GM18868 (cell line): ENCODE results near the gene LRRC8E.
"Not testable (repeated sequence)": the region's sequence is repeated elsewhere in the genome, so short reads cannot be mapped to it uniquely, and the experiment has no call there.

Experiments
- ATAC-seq: cut with Tn5 transposase; IDR thresholded peaks from one replicate; pipeline ENCODE4 v1.9.1; 2021; ENCODE audit warnings: mild to moderate bottlenecking, moderate library complexity; ENCODE audit not compliant: unreplicated experiment

LRRC8E gene

DNA sequence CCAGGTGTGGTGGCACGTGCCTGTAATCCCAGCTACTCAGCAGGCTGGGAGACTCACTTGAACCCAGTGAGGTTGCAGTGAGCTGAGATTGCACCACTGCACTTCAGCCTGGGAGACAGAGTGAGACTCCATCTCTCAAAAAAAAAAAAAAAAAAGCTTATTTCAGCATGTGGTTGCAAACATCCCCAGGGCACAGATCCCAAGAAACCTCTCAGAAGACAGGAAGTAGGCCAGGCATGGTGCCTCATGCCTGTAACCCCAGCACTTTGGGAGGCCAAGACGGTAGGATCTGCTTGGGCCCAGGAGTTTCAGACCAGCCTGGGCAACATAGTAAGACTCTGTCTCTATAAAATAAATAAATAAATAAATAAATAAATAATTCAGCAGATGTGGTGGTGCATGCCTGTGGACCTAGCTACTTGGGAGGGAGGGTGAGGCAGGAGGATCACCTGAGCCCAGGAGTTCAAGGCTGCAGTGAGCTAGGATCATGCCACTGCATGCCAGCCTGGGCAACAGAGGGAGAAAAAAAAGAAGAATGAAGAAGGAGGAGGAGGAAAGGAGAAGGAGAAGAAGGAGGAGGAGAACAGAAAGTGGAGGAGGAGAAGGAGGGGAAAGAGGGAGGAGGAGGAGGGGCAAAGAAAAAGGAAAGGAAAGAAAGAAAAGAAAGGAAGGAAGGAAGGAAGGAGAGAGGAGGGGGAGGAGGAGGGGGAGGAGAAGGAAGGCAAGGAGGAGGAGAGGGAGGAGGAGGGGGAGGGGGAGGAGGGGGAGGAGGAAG is 4.3 kb upstream of the LRRC8E start:
- no peak for ATAC-seq

GRCh38 chr19:7885818-7886217 is 2.5 kb upstream of the LRRC8E start:
- no peak for ATAC-seq

DNA sequence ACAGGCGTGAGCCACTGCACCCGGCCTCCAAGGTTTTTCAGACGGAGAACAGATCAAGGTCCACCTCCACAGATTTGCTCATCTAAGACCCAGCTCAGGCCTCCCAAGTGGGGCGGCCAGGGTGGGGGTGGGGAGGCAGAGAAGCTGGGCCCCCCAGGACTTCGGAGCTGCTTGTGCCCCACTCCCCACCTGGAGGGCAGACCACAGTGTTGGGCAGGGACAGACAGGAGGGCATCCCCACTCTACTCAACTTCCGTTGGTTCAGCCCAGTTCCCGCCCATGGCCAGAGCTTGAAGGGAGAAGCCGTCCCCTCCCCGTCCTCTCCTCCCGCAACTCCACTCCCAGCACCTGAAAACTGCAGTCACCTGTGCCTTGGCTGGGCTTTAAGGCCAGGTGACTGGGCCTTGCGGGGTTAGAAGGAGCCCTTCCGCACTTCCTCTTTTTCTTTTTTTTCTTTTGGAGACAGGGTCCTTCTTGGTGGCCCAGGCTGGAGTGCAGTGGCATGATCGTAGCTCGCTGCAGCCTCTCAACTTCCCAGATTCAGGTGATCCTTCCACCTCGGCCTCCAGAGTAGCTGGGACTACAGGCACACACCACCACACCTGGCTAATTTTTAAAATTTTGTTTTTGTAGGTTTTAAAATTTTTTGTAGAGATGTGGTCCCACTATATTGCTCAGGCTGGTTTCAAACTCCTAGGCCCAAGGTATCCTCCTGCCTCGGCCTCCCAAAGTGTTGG is 734 bp upstream of the LRRC8E start:
- ATAC-seq = no peak

GRCh38 chr19:7888826-7889217 is 512 bp downstream of the LRRC8E start:
- no peak for ATAC-seq

DNA sequence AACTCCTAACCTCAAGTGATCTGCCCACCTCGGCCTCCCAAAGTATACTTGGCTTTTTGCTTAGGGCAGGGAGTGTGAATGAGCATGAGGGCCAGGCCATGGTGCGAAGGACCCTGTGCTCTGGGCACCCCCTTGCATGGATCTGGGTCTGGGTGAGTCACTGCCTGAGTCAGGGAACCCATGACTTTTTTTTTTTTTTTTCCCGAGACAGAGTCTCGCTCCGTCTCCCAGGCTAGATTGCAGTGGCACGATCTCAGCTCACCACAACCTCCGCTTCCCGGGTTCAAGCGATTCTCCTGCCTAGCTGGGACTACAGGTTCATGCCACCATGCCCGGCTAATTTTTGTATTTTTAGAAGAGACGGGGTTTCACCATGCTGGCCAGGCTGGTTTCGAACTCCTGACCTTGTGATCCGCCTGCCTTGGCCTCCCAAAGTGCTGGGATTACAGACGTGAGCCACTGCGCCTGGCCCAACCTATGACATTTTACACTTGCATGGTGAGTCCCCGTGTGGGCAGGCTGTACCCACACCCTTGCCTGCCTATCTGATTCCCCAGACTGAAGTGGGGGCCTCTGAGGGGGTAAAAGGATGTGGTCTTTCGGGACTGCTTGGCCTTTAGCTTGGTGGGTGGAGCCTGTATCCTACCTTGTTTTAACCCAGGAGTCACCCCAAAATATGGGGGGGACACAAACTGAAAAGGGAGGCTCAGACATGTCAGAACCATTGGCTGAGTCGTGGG is 5.2 kb downstream of the LRRC8E start:
- ATAC-seq = not testable (repeated sequence)

- no peak for ATAC-seq
Observed at GRCh38 chr19:7894612-7895309, 6.5 kb downstream of the LRRC8E start.

- ATAC-seq = no peak
Observed at GRCh38 chr19:7895565-7895964, 7.3 kb downstream of the LRRC8E start.

DNA sequence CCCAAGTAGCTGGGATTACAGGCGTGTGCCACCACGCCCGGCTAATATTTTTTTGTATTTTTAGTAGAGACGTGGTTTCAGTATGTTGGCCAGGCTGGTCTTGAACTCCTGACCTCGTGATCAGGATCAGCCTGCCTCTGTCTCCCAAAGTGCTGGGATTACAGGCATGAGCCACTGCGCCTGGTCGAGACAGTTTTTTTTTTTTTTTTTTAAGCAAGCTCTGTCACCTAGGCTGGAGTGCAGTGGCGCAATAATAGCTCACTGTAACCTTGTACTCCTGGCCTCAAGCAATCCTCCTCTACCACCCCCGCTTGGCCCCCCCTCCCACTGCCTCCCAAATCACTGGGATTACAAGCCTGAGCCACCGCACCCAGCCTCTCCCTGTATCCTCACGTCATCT is 9.0 kb downstream of the LRRC8E start:
- no peak for ATAC-seq

GRCh38 chr19:7898967-7899366 is 10.7 kb downstream of the LRRC8E start:
- no peak for ATAC-seq

- ATAC-seq = no peak
Observed at GRCh38 chr19:7899751-7900378, 11.6 kb downstream of the LRRC8E start.

DNA sequence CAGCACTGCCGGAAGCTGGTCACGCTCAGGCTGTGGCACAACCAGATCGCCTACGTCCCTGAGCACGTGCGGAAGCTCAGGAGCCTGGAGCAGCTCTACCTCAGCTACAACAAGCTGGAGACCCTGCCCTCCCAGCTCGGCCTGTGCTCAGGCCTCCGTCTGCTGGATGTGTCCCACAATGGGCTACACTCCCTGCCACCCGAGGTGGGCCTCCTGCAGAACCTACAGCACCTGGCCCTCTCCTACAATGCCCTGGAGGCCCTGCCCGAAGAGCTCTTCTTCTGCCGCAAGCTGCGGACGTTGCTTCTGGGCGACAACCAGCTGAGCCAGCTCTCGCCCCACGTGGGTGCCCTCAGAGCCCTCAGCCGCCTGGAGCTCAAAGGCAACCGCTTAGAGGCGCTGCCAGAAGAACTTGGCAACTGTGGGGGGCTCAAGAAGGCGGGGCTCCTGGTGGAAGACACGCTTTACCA is 12.1 kb downstream of the LRRC8E start:
- ATAC-seq = no peak

- ATAC-seq = no peak
Observed at GRCh38 chr19:7900931-7901330, 12.6 kb downstream of the LRRC8E start.

DNA sequence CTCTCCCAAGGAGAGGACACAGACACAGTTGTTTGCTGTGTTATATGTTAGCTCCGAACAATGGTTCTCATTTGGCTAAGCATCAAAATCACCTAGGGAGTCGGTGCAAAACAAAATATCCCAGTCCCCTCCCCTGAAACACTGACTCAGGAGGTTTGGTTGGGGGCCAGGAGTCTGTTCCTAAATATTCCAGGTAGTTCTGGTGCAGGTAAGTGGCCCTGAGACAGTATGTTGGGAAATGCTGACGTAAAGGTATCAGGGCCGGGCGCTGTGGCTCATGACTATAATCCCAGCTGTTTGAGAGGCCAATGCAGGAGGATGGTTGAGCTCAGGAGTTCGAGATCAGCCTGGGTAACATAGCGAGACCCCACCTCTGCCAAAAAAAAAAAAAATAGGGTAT is 13.0 kb downstream of the LRRC8E start:
- no peak for ATAC-seq

DNA sequence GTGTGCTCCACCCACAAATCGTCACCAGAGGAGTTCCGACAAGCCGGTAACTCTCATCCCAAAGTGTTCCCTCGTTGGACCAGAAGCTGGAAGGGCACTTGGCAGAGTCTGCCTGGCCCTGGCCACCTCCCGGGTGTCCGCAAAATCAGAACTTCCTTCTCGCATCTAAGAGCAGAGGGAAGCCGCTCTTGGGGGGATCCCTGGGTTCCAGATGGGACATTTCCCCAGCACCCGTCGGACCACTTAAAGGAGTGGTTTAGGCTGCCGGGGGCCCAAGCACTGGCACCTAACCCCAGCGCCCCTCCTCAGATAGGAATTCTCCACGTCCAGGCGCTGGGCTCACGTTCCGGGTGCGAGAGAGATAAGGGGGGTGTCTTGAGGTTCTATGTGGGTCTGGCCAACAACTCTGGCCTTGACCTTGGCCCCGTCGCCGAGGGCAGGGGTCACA is 14.5 kb downstream of the LRRC8E start:
- no peak for ATAC-seq

DNA sequence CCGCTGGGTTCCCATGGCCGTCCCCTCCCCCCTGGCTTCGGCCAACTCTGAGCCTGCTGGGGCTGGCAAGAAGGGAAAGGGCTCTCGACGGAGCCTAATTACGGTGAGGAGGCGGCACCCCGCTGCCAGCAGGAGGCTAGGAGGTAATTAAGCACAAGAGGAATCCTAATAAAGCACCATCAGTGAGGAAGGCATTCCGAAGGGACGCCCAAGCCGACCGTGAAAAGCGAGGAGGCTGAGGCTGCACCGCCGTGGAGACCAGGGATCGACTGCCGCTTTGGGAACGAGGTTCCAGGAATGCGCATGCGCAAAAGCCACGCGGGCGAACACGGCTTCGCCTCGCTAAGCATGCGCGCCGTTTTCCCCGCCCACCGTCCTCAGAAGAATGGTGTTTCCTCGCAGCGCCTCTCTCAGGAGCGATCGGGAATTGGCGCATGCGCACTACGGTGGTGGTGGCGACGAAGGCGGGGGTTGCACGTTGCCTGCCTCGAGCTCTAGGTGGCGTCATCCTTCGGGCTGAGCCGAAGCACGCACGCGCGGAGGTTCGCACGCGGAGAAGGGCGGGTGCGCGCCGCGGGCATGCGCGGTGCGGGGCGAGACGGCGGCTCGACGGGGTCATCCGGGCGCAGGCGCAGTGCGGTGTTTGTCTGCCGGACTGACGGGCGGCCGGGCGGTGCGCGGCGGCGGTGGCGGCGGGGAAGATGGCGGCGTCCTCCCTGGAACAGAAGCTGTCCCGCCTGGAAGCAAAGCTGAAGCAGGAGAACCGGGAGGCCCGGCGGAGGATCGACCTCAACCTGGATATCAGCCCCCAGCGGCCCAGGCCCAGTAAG is 15.1 kb downstream of the LRRC8E start, which contains the start of gene MAP2K7:
MAP2K7 (plus strand) TSS at position 634 of the 830 bp plus-strand sequence; CDS start at position 702, 68 bp downstream.
- ATAC-seq = peak; percentile 79

GRCh38 chr19:7904074-7905020 is 16.0 kb downstream of the LRRC8E start:
- ATAC-seq = peak; percentile 35

DNA sequence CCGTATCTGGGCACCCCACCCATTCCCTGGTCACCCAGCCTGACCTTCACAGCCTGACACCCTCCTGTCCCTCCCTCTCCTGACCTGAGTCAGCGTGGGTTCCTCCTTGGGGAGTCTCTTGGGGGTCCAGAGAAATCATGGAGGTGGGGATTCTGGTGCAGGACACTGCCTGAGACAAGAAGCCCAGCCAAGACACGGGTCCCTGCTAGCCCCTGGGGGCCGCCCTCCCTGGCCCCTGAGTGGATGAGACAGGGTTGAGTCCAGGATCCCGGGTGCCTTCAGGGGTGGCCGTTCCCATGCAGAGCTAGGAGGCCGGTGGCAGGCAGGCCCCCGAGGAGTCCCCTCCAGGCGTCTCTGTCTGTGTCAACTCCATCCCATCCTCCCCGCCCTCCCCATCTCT is 17.0 kb downstream of the LRRC8E start:
- no peak for ATAC-seq

GRCh38 chr19:7905859-7906258 is 17.5 kb downstream of the LRRC8E start:
- ATAC-seq = no peak
